HepG2 (cell line): ENCODE results near the gene SAMSN1. TPM values are rescaled to one million over a fixed set of nuclear protein-coding genes. Genes with fewer than 3 reads are reported as not detected.

ENCODE experiments used
- ATAC-seq: fragments of 200-7000 bp; cut with Tn5 transposase; 3 replicates; pipeline ENCODE4 v1.9.1; 2020; ENCODE audit warnings: mild to moderate bottlenecking, moderate library complexity
- BruUV-seq: library from RNA; stranded (reverse); fragments of 400-500 nt; replicated peaks from 2 replicates; lab custom pipeline; 2021; lab: Mats Ljungman, UMichigan
- CTCF ChIA-PET: fragments of 300-600 bp; formaldehyde crosslinking; extraction: SDS; loops from one replicate; lab custom pipeline; 2021; ENCODE audit warnings: low total read pairs, inconsistent platforms, low intra/inter-chr PET ratio; lab: Yijun Ruan, JAX
- POLR2A ChIA-PET: fragments of 350-600 bp; sonication (Branson Sonifier 250); formaldehyde crosslinking; loops from one replicate; lab custom pipeline; 2020; ENCODE audit warnings: antibody characterized with exemption, inconsistent platforms; lab: Yijun Ruan, JAX
- DNase-seq: peaks from one replicate; pipeline ENCODE4 v3.0.0-alpha.2; 2015; ENCODE audit warnings: low spot score
- FAIRE-seq: peaks from 3 replicates; lab custom pipeline; 2011; peaks lifted over from hg19 to GRCh38; lab: Jason Lieb, UNC
- H2AFZ ChIP-seq: one replicate; pipeline ENCODE4 v1.6.1; 2011; ENCODE audit warnings: low read length, inconsistent platforms
- H3K27ac ChIP-seq: fragments of 300-600 bp; 3 replicates; pipeline ENCODE4 v1.8.0; 2011; ENCODE audit warnings: mixed run types, mild to moderate bottlenecking, mixed read lengths, low read length, inconsistent platforms; ENCODE audit not compliant: insufficient read depth; ENCODE audit errors: extremely low read length
- H3K27me3 ChIP-seq, 2 experiments: fragments of 200-600 bp in 1 of 2; 2 replicates in 1 of 2; 3 replicates in 1 of 2; pipeline versions ENCODE4 v1.6.0 to v1.8.0; 2011; ENCODE audit warnings: low read length in 2 of 2, mild to moderate bottlenecking in 2 of 2, moderate library complexity in 2 of 2, inconsistent platforms in 1 of 2; ENCODE audit not compliant: insufficient read depth in 2 of 2, control insufficient read depth in 1 of 2
- H3K36me3 ChIP-seq, 2 experiments: fragments of 200-600 bp in 1 of 2; replicated peaks in 1 of 2; 2 replicates in 1 of 2; 3 replicates in 1 of 2; pipeline versions ENCODE4 v1.5.1 to v1.8.0; 2011; ENCODE audit warnings: low read length in 2 of 2, inconsistent platforms in 1 of 2; ENCODE audit not compliant: insufficient read depth in 2 of 2, control insufficient read depth in 1 of 2
- H3K4me1 ChIP-seq: 2 replicates; pipeline ENCODE4 v1.5.1; 2012; ENCODE audit warnings: low read length, inconsistent platforms; ENCODE audit not compliant: insufficient read depth
- H3K4me2 ChIP-seq: 2 replicates; pipeline ENCODE4 v1.6.0; 2011; ENCODE audit warnings: low read depth, low read length, inconsistent platforms
- H3K4me3 ChIP-seq, 3 experiments: fragments of 200-600 bp in 1 of 3; sonication (generic), shearing (Covaris generic) in 1 of 3; replicated peaks in 1 of 3; 2 replicates each; pipeline ENCODE4 v1.5.1; 2011 to 2016; ENCODE audit warnings: low read length in 3 of 3, inconsistent platforms in 2 of 3, low read depth in 2 of 3, mild to moderate bottlenecking in 2 of 3, control low read depth in 1 of 3, mixed read lengths in 1 of 3; ENCODE audit not compliant: insufficient read depth in 1 of 3
- H3K79me2 ChIP-seq: one replicate; pipeline ENCODE4 v1.6.1; 2011; ENCODE audit warnings: low read length, inconsistent platforms; ENCODE audit not compliant: insufficient read depth
- H3K9ac ChIP-seq: 2 replicates; pipeline ENCODE4 v1.6.0; 2011; ENCODE audit warnings: mild to moderate bottlenecking, low read depth, low read length, inconsistent platforms; ENCODE audit not compliant: insufficient read depth
- H3K9me3 ChIP-seq: 2 replicates; pipeline ENCODE4 v1.5.1; 2012; ENCODE audit warnings: mild to moderate bottlenecking, low read length
- H4K20me1 ChIP-seq: 2 replicates; pipeline ENCODE4 v1.6.0; 2011; ENCODE audit warnings: inconsistent platforms, mild to moderate bottlenecking, low read length, moderate library complexity; ENCODE audit not compliant: insufficient read depth
- FOXK1 ChIP-seq: sonication (generic); formaldehyde crosslinking; IDR thresholded peaks from 2 replicates; pipeline ENCODE4 v1.4.0; 2020; ENCODE audit warnings: low read depth, missing genetic modification reagents, borderline replicate concordance
- REPIN1 ChIP-seq: sonication (generic); formaldehyde crosslinking; IDR thresholded peaks from 2 replicates; pipeline ENCODE4 v1.8.0; 2022; ENCODE audit warnings: missing genetic modification reagents, low read depth, mild to moderate bottlenecking, borderline replicate concordance
- RXRB ChIP-seq: IDR thresholded peaks from 2 replicates; pipeline ENCODE4 v1.6.1; 2016; ENCODE audit warnings: borderline replicate concordance, missing genetic modification reagents, missing compliant biosample characterization
- TGIF2 ChIP-seq: IDR thresholded peaks from 2 replicates; pipeline ENCODE4 v1.6.1; 2016; ENCODE audit warnings: control low read depth, missing compliant biosample characterization
- ZSCAN12 ChIP-seq: sonication (generic); formaldehyde crosslinking; IDR thresholded peaks from 2 replicates; pipeline ENCODE4 v1.9.0; 2021; ENCODE audit warnings: mild to moderate bottlenecking, missing genetic modification reagents
- WGBS: methylation state at CpG from one replicate; pipeline ENCODE4 v1.1.6; 2017; ENCODE audit warnings: low lambda C conversion rate; 5-methylcytosine and 5-hydroxymethylcytosine counted together
- in situ Hi-C: cut with HindIII; loops from 2 replicates; pipeline ENCODE4 v1.10.0; 2017; ENCODE audit warnings: low pct_unique_long_range_greater_than_20kb; ENCODE audit not compliant: extremely low pct_ligation_motif_present
- intact Hi-C: fragments of 100-400 bp; cut with micrococcal nuclease; formaldehyde crosslinking; loops from one replicate; pipeline ENCODE4 v1.10.0; 2022; ENCODE audit not compliant: unreplicated experiment
- polyA plus RNA-seq, 8 experiments: library from polyadenylated mRNA; depleted of rRNA in 3 of 8; stranded (reverse) in 7 of 8; unstranded in 1 of 8; fragments of >200 nt; fragmentation: Illumina TruSeq in 4 of 8; extraction: Trizol in 4 of 8; gene quantifications; 2 replicates each; pipeline versions ENCODE4 v1.2.1 to v1.2.3, GENCODE V29; 2011 to 2016; ENCODE audit warnings: low read depth in 4 of 8, missing spikeins in 1 of 8, mixed read lengths in 1 of 8; ENCODE audit not compliant: insufficient read depth in 1 of 8
- total RNA-seq, 5 experiments: library from RNA; depleted of rRNA; stranded (reverse); fragments of >200 nt; fragmentation: Illumina TruSeq; extraction: Trizol; gene quantifications; 2 replicates each; pipeline ENCODE4 v1.2.3, GENCODE V29; 2016; ENCODE audit warnings: low read depth in 1 of 5
- TF ChIP-seq, protein P1 (sequence below): conservative IDR thresholded peaks from 2 replicates; pipeline ENCODE4 v1.6.1; 2018; ENCODE audit warnings: missing genetic modification reagents
- TF ChIP-seq, protein P2 (sequence below): sonication (generic); formaldehyde crosslinking; IDR thresholded peaks from 2 replicates; pipeline ENCODE4 v1.4.0; 2020; ENCODE audit warnings: missing genetic modification reagents, borderline replicate concordance
- TF ChIP-seq, protein P3 (sequence below): IDR thresholded peaks from 2 replicates; pipeline ENCODE4 v1.6.1; 2016; ENCODE audit warnings: low read depth
- TF ChIP-seq, protein P4 (sequence below): sonication (generic); formaldehyde crosslinking; IDR thresholded peaks from 2 replicates; pipeline ENCODE4 v1.4.0; 2020; ENCODE audit warnings: mild to moderate bottlenecking, missing genetic modification reagents, borderline replicate concordance

SAMSN1 gene
- total and polyA plus RNA-seq, 2 of the 13 experiments (the other 11 are each of a cell fraction or from before 2014, with no cell fraction given), result 0.09 TPM; not detected in 1

DNA sequence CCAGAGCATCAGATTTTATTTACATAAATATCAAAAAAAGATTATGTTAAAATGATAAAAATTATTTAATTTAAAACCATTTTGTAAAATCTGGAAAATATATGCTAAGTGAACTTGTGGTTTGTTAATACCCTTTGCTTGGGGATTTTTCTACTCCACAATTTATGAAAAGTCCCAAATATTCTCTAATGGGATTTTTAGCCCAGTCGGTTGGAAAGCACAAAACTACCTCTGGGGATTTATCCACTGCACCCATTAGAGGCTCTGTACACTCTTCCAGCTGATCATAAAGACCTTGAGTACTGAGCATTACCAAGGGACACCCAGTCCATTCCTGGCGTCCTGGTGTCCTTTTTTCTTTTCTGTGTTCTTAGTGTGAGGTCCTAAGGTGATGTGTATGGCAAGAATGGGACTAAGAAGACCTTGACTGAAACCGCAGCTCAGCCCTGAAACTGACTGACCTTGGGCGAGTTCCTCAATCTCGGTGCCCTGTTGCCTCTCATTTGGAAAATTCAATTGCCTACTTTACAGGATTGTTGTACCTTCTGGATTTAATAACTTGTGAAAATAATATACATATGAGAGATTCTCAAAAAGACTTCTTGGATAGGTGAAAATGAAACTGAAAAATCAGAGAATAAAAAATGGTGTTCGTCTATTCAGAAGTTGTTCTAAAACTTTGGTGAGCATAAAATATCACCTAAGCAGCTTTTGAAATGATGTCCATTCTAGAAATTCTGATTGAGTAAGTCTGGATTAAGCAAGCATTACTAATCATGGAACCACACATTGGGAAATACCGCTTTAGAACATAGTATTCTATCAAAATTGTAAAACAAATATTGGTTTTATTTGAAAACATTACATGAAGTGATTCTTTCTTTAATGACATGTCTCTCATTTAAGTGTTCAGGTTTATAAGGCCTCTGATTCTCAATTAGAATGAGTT, 21.5 kb upstream of the SAMSN1 start:
- no peak for ATAC-seq
- no peak for TF ChIP-seq ZSCAN12
- TF ChIP-seq, protein P1, sequence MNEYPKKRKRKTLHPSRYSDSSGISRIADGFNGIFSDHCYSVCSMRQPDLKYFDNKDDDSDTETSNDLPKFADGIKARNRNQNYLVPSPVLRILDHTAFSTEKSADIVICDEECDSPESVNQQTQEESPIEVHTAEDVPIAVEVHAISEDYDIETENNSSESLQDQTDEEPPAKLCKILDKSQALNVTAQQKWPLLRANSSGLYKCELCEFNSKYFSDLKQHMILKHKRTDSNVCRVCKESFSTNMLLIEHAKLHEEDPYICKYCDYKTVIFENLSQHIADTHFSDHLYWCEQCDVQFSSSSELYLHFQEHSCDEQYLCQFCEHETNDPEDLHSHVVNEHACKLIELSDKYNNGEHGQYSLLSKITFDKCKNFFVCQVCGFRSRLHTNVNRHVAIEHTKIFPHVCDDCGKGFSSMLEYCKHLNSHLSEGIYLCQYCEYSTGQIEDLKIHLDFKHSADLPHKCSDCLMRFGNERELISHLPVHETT (CRISPR knock-in tag), result no peak
- no peak for TF ChIP-seq RXRB (CRISPR knock-in tag)
- TF ChIP-seq, protein P2, sequence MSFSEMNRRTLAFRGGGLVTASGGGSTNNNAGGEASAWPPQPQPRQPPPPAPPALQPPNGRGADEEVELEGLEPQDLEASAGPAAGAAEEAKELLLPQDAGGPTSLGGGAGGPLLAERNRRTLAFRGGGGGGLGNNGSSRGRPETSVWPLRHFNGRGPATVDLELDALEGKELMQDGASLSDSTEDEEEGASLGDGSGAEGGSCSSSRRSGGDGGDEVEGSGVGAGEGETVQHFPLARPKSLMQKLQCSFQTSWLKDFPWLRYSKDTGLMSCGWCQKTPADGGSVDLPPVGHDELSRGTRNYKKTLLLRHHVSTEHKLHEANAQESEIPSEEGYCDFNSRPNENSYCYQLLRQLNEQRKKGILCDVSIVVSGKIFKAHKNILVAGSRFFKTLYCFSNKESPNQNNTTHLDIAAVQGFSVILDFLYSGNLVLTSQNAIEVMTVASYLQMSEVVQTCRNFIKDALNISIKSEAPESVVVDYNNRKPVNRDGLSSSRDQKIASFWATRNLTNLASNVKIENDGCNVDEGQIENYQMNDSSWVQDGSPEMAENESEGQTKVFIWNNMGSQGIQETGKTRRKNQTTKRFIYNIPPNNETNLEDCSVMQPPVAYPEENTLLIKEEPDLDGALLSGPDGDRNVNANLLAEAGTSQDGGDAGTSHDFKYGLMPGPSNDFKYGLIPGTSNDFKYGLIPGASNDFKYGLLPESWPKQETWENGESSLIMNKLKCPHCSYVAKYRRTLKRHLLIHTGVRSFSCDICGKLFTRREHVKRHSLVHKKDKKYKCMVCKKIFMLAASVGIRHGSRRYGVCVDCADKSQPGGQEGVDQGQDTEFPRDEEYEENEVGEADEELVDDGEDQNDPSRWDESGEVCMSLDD (CRISPR knock-in tag), result no peak
- no peak for TF ChIP-seq REPIN1 (CRISPR knock-in tag)
- TF ChIP-seq TGIF2 (CRISPR knock-in tag), result no peak
- TF ChIP-seq, protein P3, sequence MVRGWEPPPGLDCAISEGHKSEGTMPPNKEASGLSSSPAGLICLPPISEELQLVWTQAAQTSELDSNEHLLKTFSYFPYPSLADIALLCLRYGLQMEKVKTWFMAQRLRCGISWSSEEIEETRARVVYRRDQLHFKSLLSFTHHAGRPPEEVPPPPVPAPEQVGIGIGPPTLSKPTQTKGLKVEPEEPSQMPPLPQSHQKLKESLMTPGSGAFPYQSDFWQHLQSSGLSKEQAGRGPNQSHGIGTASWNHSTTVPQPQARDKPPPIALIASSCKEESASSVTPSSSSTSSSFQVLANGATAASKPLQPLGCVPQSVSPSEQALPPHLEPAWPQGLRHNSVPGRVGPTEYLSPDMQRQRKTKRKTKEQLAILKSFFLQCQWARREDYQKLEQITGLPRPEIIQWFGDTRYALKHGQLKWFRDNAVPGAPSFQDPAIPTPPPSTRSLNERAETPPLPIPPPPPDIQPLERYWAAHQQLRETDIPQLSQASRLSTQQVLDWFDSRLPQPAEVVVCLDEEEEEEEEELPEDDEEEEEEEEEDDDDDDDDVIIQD, result no peak
- no peak for TF ChIP-seq FOXK1 (CRISPR knock-in tag)
- TF ChIP-seq, protein P4, sequence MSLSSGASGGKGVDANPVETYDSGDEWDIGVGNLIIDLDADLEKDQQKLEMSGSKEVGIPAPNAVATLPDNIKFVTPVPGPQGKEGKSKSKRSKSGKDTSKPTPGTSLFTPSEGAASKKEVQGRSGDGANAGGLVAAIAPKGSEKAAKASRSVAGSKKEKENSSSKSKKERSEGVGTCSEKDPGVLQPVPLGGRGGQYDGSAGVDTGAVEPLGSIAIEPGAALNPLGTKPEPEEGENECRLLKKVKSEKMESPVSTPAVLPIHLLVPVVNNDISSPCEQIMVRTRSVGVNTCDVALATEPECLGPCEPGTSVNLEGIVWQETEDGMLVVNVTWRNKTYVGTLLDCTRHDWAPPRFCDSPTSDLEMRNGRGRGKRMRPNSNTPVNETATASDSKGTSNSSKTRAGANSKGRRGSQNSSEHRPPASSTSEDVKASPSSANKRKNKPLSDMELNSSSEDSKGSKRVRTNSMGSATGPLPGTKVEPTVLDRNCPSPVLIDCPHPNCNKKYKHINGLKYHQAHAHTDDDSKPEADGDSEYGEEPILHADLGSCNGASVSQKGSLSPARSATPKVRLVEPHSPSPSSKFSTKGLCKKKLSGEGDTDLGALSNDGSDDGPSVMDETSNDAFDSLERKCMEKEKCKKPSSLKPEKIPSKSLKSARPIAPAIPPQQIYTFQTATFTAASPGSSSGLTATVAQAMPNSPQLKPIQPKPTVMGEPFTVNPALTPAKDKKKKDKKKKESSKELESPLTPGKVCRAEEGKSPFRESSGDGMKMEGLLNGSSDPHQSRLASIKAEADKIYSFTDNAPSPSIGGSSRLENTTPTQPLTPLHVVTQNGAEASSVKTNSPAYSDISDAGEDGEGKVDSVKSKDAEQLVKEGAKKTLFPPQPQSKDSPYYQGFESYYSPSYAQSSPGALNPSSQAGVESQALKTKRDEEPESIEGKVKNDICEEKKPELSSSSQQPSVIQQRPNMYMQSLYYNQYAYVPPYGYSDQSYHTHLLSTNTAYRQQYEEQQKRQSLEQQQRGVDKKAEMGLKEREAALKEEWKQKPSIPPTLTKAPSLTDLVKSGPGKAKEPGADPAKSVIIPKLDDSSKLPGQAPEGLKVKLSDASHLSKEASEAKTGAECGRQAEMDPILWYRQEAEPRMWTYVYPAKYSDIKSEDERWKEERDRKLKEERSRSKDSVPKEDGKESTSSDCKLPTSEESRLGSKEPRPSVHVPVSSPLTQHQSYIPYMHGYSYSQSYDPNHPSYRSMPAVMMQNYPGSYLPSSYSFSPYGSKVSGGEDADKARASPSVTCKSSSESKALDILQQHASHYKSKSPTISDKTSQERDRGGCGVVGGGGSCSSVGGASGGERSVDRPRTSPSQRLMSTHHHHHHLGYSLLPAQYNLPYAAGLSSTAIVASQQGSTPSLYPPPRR, result no peak
- Histone ChIP-seq H3K36me3 (no peaks in the 10 kb centered on the region), H3K27ac (no peak overlapping the region), H3K9ac (no peak overlapping the region), H2AFZ (no peak overlapping the region), H3K4me1 (no peaks in the 10 kb centered on the region), H3K27me3 (no peaks in the 10 kb centered on the region), H3K79me2 (no peaks in the 10 kb centered on the region), H4K20me1 (no peaks in the 10 kb centered on the region), H3K4me3 (no peak overlapping the region), H3K9me3 (no peaks in the 10 kb centered on the region), H3K4me2 (no peak overlapping the region)
- WGBS, result 7% methylated on average over 7 of the region's 7 CpGs
- BruUV-seq, result no TSS peak
- in situ Hi-C loops, result no loop called here
- FAIRE-seq, result no peak
- ChIA-PET CTCF (no interaction called here), POLR2A (no interaction called here)
- intact Hi-C loops, result no loop called here
- no peak for DNase-seq
